K562 (cell line): ENCODE measurements around the gene BNC2. TPM values are rescaled to one million over a fixed set of nuclear protein-coding genes. Genes with fewer than 3 reads are reported as not detected.

Experiments used
- ATAC-seq: fragments of 200-7000 bp; cut with Tn5 transposase; 3 replicates; pipeline ENCODE4 v1.9.1; 2020; ENCODE audit warnings: moderate library complexity
- BruUV-seq: library from RNA; stranded (reverse); fragments of 400-500 nt; replicated peaks from 2 replicates; lab custom pipeline; 2021; lab: Mats Ljungman, UMichigan
- CTCF ChIA-PET: fragments of 300-600 bp; formaldehyde crosslinking; extraction: SDS; loops from one replicate; lab custom pipeline; 2021; ENCODE audit warnings: low intra/inter-chr PET ratio; lab: Yijun Ruan, JAX
- POLR2A ChIA-PET: fragments of 300-600, 350-650 bp; sonication (Branson Sonifier 250); formaldehyde crosslinking; extraction: SDS; loops from one replicate; lab custom pipeline; 2021; ENCODE audit warnings: antibody characterized with exemption, inconsistent platforms; lab: Yijun Ruan, JAX
- DNase-seq, 4 experiments: peaks; one replicate each; pipeline versions ENCODE4 v3.0.0 to v3.0.0-alpha.2; 2011 to 2018; ENCODE audit warnings: low spot score in 3 of 4, mixed read lengths in 3 of 4; ENCODE audit errors: extremely low read depth in 1 of 4
- FAIRE-seq: peaks from 2 replicates; lab custom pipeline; 2011; peaks lifted over from hg19 to GRCh38; lab: Jason Lieb, UNC
- H2AFZ ChIP-seq: 2 replicates; pipeline ENCODE4 v1.6.0; 2011; ENCODE audit warnings: low read depth, low read length, control low read depth, inconsistent platforms
- H3K27ac ChIP-seq: fragments of 200-600 bp; 3 replicates; pipeline ENCODE4 v1.8.0; 2011; ENCODE audit warnings: low read depth, mild to moderate bottlenecking, control low read depth, inconsistent platforms, low read length, moderate library complexity, mixed read lengths; ENCODE audit errors: extremely low read depth
- H3K27me3 ChIP-seq, 2 experiments: fragments of 300-600 bp in 1 of 2; 2 replicates in 1 of 2; 3 replicates in 1 of 2; pipeline versions ENCODE4 v1.6.0 to v1.8.0; 2011; ENCODE audit warnings: inconsistent platforms in 2 of 2, low read length in 2 of 2, mild to moderate bottlenecking in 1 of 2, mixed read lengths in 1 of 2, moderate library complexity in 1 of 2; ENCODE audit not compliant: control insufficient read depth in 2 of 2, insufficient read depth in 2 of 2
- H3K36me3 ChIP-seq: fragments of 300-600 bp; 3 replicates; pipeline ENCODE4 v1.8.0; 2011; ENCODE audit warnings: mild to moderate bottlenecking, low read length, inconsistent platforms; ENCODE audit not compliant: control insufficient read depth, insufficient read depth
- H3K4me1 ChIP-seq, 2 experiments: fragments of 200-600 bp in 1 of 2; replicated peaks in 1 of 2; 2 replicates in 1 of 2; 3 replicates in 1 of 2; pipeline versions ENCODE4 v1.5.1 to v1.8.0; 2011; ENCODE audit warnings: inconsistent platforms in 2 of 2, low read length in 2 of 2, mild to moderate bottlenecking in 1 of 2, mixed read lengths in 1 of 2, moderate library complexity in 1 of 2; ENCODE audit not compliant: control insufficient read depth in 2 of 2, insufficient read depth in 2 of 2
- H3K4me2 ChIP-seq: 2 replicates; pipeline ENCODE4 v1.6.1; 2011; ENCODE audit warnings: low read length, control low read depth, inconsistent platforms, mixed read lengths; ENCODE audit not compliant: insufficient read depth
- H3K4me3 ChIP-seq: fragments of 200-600 bp; sonication (generic), shearing (Covaris generic); 2 replicates; pipeline ENCODE4 v1.5.1; 2016; ENCODE audit warnings: control low read depth, inconsistent platforms
- H3K79me2 ChIP-seq: fragments of 200-600 bp; 3 replicates; pipeline ENCODE4 v1.8.0; 2011; ENCODE audit warnings: low read length, inconsistent platforms; ENCODE audit not compliant: control insufficient read depth, insufficient read depth
- H3K9ac ChIP-seq, 2 experiments: 2 replicates each; pipeline versions ENCODE4 v1.6.0 to v1.6.1; 2011; ENCODE audit warnings: low read depth in 2 of 2, low read length in 2 of 2, control low read depth in 1 of 2, inconsistent platforms in 1 of 2, mild to moderate bottlenecking in 1 of 2, mixed read lengths in 1 of 2; ENCODE audit not compliant: insufficient read depth in 1 of 2
- H3K9me1 ChIP-seq: one replicate; pipeline ENCODE4 v1.6.0; 2011; ENCODE audit warnings: inconsistent platforms, mild to moderate bottlenecking, low read length, moderate library complexity; ENCODE audit not compliant: control insufficient read depth, insufficient read depth
- H3K9me3 ChIP-seq: replicated peaks from 2 replicates; pipeline ENCODE4 v1.5.1; 2011; ENCODE audit warnings: low read depth, low read length, inconsistent platforms; ENCODE audit not compliant: control insufficient read depth, insufficient read depth
- H4K20me1 ChIP-seq: replicated peaks from 2 replicates; pipeline ENCODE4 v1.6.1; 2011; ENCODE audit warnings: low read length, inconsistent platforms, mixed read lengths; ENCODE audit not compliant: control insufficient read depth, insufficient read depth
- BCOR ChIP-seq: fragments of 450-650 bp; IDR thresholded peaks from 2 replicates; pipeline ENCODE4 v1.6.1; 2016
- CBFA2T2 ChIP-seq: fragments of 450-650 bp; conservative IDR thresholded peaks from 2 replicates; pipeline ENCODE4 v1.6.1; 2017; ENCODE audit warnings: mild to moderate bottlenecking
- CHD4 ChIP-seq: fragments of 200-600 bp; sonication (generic); IDR thresholded peaks from 3 replicates; pipeline ENCODE4 v1.6.1; 2012; ENCODE audit warnings: low read depth, mild to moderate bottlenecking, mixed read lengths, low read length, inconsistent platforms; ENCODE audit not compliant: insufficient read depth, insufficient replicate concordance, poor library complexity, severe bottlenecking
- DPF2 ChIP-seq: fragments of 450-650 bp; IDR thresholded peaks from 2 replicates; pipeline ENCODE4 v1.6.1; 2016
- EWSR1 ChIP-seq: fragments of 450-650 bp; IDR thresholded peaks from 2 replicates; pipeline ENCODE4 v1.6.1; 2018; ENCODE audit warnings: borderline replicate concordance, mild to moderate bottlenecking, low read depth, moderate library complexity; ENCODE audit not compliant: partially characterized antibody
- HDAC1 ChIP-seq, 2 experiments: fragments of 450-650 bp; IDR thresholded peaks; 2 replicates each; pipeline ENCODE4 v1.6.1; 2016 to 2017; ENCODE audit warnings: inconsistent platforms in 1 of 2, mild to moderate bottlenecking in 1 of 2, moderate library complexity in 1 of 2
- IRF1 ChIP-seq: sonication (generic); formaldehyde crosslinking; IDR thresholded peaks from 2 replicates; pipeline ENCODE4 v1.8.0; 2022; ENCODE audit warnings: missing genetic modification reagents, mild to moderate bottlenecking, borderline replicate concordance
- NR1H2 ChIP-seq: sonication (generic); formaldehyde crosslinking; IDR thresholded peaks from 2 replicates; pipeline ENCODE4 v1.4.0; 2020; ENCODE audit warnings: mild to moderate bottlenecking, missing genetic modification reagents
- XRCC3 ChIP-seq: fragments of 450-650 bp; IDR thresholded peaks from 2 replicates; pipeline ENCODE4 v1.6.1; 2017; ENCODE audit warnings: mild to moderate bottlenecking, moderate library complexity
- YY1 ChIP-seq, 3 experiments: IDR thresholded peaks; 2 replicates each; pipeline ENCODE4 v1.6.1; 2011; ENCODE audit warnings: low read length in 2 of 3, mild to moderate bottlenecking in 2 of 3, moderate library complexity in 2 of 3, borderline replicate concordance in 1 of 3, control low read depth in 1 of 3, low read depth in 1 of 3; ENCODE audit not compliant: insufficient read depth in 3 of 3, insufficient replicate concordance in 2 of 3, control insufficient read depth in 1 of 3, insufficient read length in 1 of 3; ENCODE audit errors: extremely low read depth in 1 of 3
- ZNF311 ChIP-seq: fragments of 250-450 bp; sonication (Bioruptor Pico); IDR thresholded peaks from 2 replicates; pipeline ENCODE4 v1.4.0; 2020; ENCODE audit warnings: mild to moderate bottlenecking, moderate library complexity
- ZNF639 ChIP-seq, 2 experiments: fragments of 200-800 bp in 1 of 2; sonication (Bioruptor generic) in 1 of 2; sonication (generic) in 1 of 2; formaldehyde crosslinking in 1 of 2; IDR thresholded peaks in 1 of 2; conservative IDR thresholded peaks in 1 of 2; 2 replicates each; pipeline versions ENCODE4 v1.5.0 to v1.6.1; 2016 to 2020; ENCODE audit warnings: missing compliant biosample characterization in 1 of 2, missing genetic modification characterization in 1 of 2, missing genetic modification reagents in 1 of 2
- WGBS: fragments of 100-300 bp; shearing (Covaris generic); methylation state at CpG from one replicate; pipeline ENCODE4 v1.1.6; 2016; ENCODE audit warnings: low coverage, mixed read lengths; ENCODE audit not compliant: insufficient coverage; ENCODE audit errors: missing lambda C conversion rate; 5-methylcytosine and 5-hydroxymethylcytosine counted together
- in situ Hi-C: fragments of 300-500 bp; cut with MboI; formaldehyde crosslinking; loops from 4 replicates; pipeline ENCODE4 v1.15.0; 2018; ENCODE audit warnings: inconsistent platforms, mixed read lengths
- intact Hi-C: fragments of 100-400 bp; cut with micrococcal nuclease; formaldehyde crosslinking; loops from 2 replicates; pipeline ENCODE4 v1.14.2; 2022
- polyA plus RNA-seq, 8 experiments: library from polyadenylated mRNA; depleted of rRNA in 4 of 8; stranded (reverse) in 5 of 8; unstranded in 3 of 8; fragments of >200 nt; fragmentation: Nextera tagmentation in 2 of 8; fragmentation: Illumina TruSeq in 1 of 8; extraction: Ambion mirVana in 2 of 8; extraction: Trizol in 1 of 8; gene quantifications; 2 replicates each; pipeline versions ENCODE4 v1.2.1 to v1.2.3, GENCODE V29; 2011 to 2014; ENCODE audit warnings: inconsistent platforms in 1 of 8, missing spikeins in 1 of 8
- total RNA-seq, 7 experiments: library from RNA; depleted of rRNA in 6 of 7; stranded (reverse); fragments of >200 nt in 6 of 7; fragmentation: Illumina TruSeq in 2 of 7; extraction: Trizol in 2 of 7; gene quantifications; 2 replicates each; pipeline versions ENCODE4 v1.2.1 to v1.2.3, GENCODE V29; 2011 to 2021; ENCODE audit warnings: low replicate concordance in 1 of 7

Gene BNC2
- total and polyA plus RNA-seq, 9 of the 15 experiments (the other 6 are each of a cell fraction or from before 2014, with no cell fraction given): not detected

- TF ChIP-seq ZNF639 (CRISPR knock-in tag; conservative IDR thresholded peaks at IDR 0.05 in 1 of 2, IDR thresholded peaks at IDR 0.05 in 1 of 2): no peak
- no peak for TF ChIP-seq HDAC1 (IDR thresholded peaks at IDR 0.05)
- TF ChIP-seq CHD4: no peak
- no peak for TF ChIP-seq DPF2
- no peak for TF ChIP-seq XRCC3
- TF ChIP-seq YY1 (IDR thresholded peaks at IDR 0.05; ENCODE audit: borderline replicate concordance in 1 of 3, control insufficient read depth in 1 of 3, extremely low read depth in 1 of 3, insufficient read depth in 3 of 3, insufficient read length in 1 of 3, insufficient replicate concordance in 2 of 3, low read depth in 1 of 3, low read length in 2 of 3): no peak
- no peak for TF ChIP-seq ZNF311 (CRISPR knock-in tag)
Observed at GRCh38 chr9:16642421-16643109, 227.9 kb downstream of the BNC2 start (continued).

- no TSS peak for BruUV-seq
- no peak overlapping the region for H2AFZ ChIP-seq
- H3K9ac ChIP-seq: no peak overlapping the region
- H3K4me3 ChIP-seq: no peak overlapping the region
- no peak for DNase-seq
- no peaks in the 10 kb centered on the region for H3K4me1 ChIP-seq
- H3K4me2 ChIP-seq: no peak overlapping the region
- H3K27me3 ChIP-seq: no peaks in the 10 kb centered on the region
- no peaks in the 10 kb centered on the region for H3K79me2 ChIP-seq
- no peaks in the 10 kb centered on the region for H3K36me3 ChIP-seq
- no peak for FAIRE-seq
- CTCF ChIA-PET: no interaction called here
- H3K9me1 ChIP-seq: no peaks in the 10 kb centered on the region
- intact Hi-C loops: no loop called here
- 0% methylated on average over 2 of the region's 2 CpGs for WGBS
- in situ Hi-C loops: no loop called here
- no peaks in the 10 kb centered on the region for H4K20me1 ChIP-seq
- POLR2A ChIA-PET: no interaction called here
- ATAC-seq: no peak
- no peaks in the 10 kb centered on the region for H3K9me3 ChIP-seq
- no peak overlapping the region for H3K27ac ChIP-seq
- no peak for TF ChIP-seq NR1H2 (CRISPR knock-in tag)
- TF ChIP-seq BCOR: no peak
- no peak for TF ChIP-seq EWSR1
- no peak for TF ChIP-seq IRF1 (CRISPR knock-in tag)
- TF ChIP-seq CBFA2T2: no peak
Observed at GRCh38 chr9:16640649-16641048, 229.8 kb downstream of the BNC2 start.
